H9 (cell line): ENCODE results near the gene GGTLC2. TPM values are rescaled to one million over a fixed set of nuclear protein-coding genes. Genes with fewer than 3 reads are reported as not detected.

Experiments used
- DNase-seq: peaks from one replicate; pipeline ENCODE4 v3.0.0-alpha.2; 2017
- H2AFZ ChIP-seq: one replicate; pipeline ENCODE4 v1.6.1; 2013; ENCODE audit warnings: mild to moderate bottlenecking, low read length, control low read depth, moderate library complexity
- H2AK5ac ChIP-seq: 2 replicates; pipeline ENCODE4 v1.6.1; 2013; ENCODE audit warnings: low read length, control low read depth, mixed read lengths; ENCODE audit not compliant: insufficient read length
- H2BK120ac ChIP-seq: one replicate; pipeline ENCODE4 v1.6.1; 2013; ENCODE audit warnings: low read depth, mild to moderate bottlenecking, low read length, control low read depth, inconsistent platforms; ENCODE audit not compliant: poor library complexity, severe bottlenecking
- H2BK12ac ChIP-seq: 2 replicates; pipeline ENCODE4 v1.6.1; 2013; ENCODE audit warnings: low read length, control low read depth, mixed read lengths, low read depth; ENCODE audit not compliant: insufficient read length
- H2BK15ac ChIP-seq: 2 replicates; pipeline ENCODE4 v1.6.1; 2013; ENCODE audit warnings: low read depth, low read length, control low read depth
- H2BK20ac ChIP-seq: one replicate; pipeline ENCODE4 v1.6.1; 2013; ENCODE audit warnings: low read depth, mild to moderate bottlenecking, low read length, control low read depth, inconsistent platforms; ENCODE audit not compliant: poor library complexity, severe bottlenecking
- H2BK5ac ChIP-seq: 2 replicates; pipeline ENCODE4 v1.6.1; 2013; ENCODE audit warnings: low read length, control low read depth, mixed read lengths; ENCODE audit not compliant: insufficient read length
- H3K14ac ChIP-seq: 2 replicates; pipeline ENCODE4 v1.6.1; 2013; ENCODE audit warnings: low read length, control low read depth; ENCODE audit not compliant: insufficient read depth
- H3K18ac ChIP-seq: 2 replicates; pipeline ENCODE4 v1.6.1; 2013; ENCODE audit warnings: low read depth, mild to moderate bottlenecking, mixed read lengths, low read length, control low read depth; ENCODE audit not compliant: insufficient read length
- H3K23ac ChIP-seq: 2 replicates; pipeline ENCODE4 v1.6.1; 2013; ENCODE audit warnings: low read length, control low read depth, mixed read lengths, low read depth; ENCODE audit not compliant: insufficient read length
- H3K23me2 ChIP-seq: 2 replicates; pipeline ENCODE4 v1.6.1; 2013; ENCODE audit warnings: low read depth, mild to moderate bottlenecking, mixed read lengths, low read length, control low read depth; ENCODE audit not compliant: insufficient read length, poor library complexity, severe bottlenecking
- H3K27ac ChIP-seq: 2 replicates; pipeline ENCODE4 v1.5.1; 2013; ENCODE audit warnings: low read length, control low read depth, mixed read lengths, low read depth; ENCODE audit not compliant: insufficient read length
- H3K27me3 ChIP-seq: 2 replicates; pipeline ENCODE4 v1.6.1; 2013; ENCODE audit warnings: low read length, control low read depth, inconsistent platforms; ENCODE audit not compliant: insufficient read depth
- H3K4ac ChIP-seq: 2 replicates; pipeline ENCODE4 v1.6.1; 2013; ENCODE audit warnings: low read depth, mild to moderate bottlenecking, control low read depth, inconsistent platforms, low read length, moderate library complexity
- H3K4me1 ChIP-seq: 2 replicates; pipeline ENCODE4 v1.6.1; 2013; ENCODE audit warnings: low read length, control low read depth, inconsistent platforms; ENCODE audit not compliant: insufficient read depth
- H3K4me2 ChIP-seq: 2 replicates; pipeline ENCODE4 v1.6.1; 2013; ENCODE audit warnings: low read length, control low read depth, mixed read lengths; ENCODE audit not compliant: insufficient read length, insufficient read depth
- H3K56ac ChIP-seq: 2 replicates; pipeline ENCODE4 v1.6.1; 2013; ENCODE audit warnings: low read depth, mild to moderate bottlenecking, mixed read lengths, low read length, control low read depth; ENCODE audit not compliant: insufficient read length
- H3K79me1 ChIP-seq: 2 replicates; pipeline ENCODE4 v1.6.1; 2013; ENCODE audit warnings: low read depth, mild to moderate bottlenecking, moderate library complexity, low read length, control low read depth, inconsistent platforms; ENCODE audit not compliant: insufficient read depth, poor library complexity, severe bottlenecking
- H3K79me2 ChIP-seq: 2 replicates; pipeline ENCODE4 v1.6.1; 2013; ENCODE audit warnings: low read length, control low read depth, inconsistent platforms; ENCODE audit not compliant: insufficient read depth
- H3K9ac ChIP-seq: 2 replicates; pipeline ENCODE4 v1.6.1; 2013; ENCODE audit warnings: low read length, control low read depth, mixed read lengths; ENCODE audit not compliant: insufficient read length; ENCODE audit errors: extremely low read depth
- H3K9me3 ChIP-seq: one replicate; pipeline ENCODE4 v1.6.1; 2013; ENCODE audit warnings: low read depth, low read length, inconsistent platforms; ENCODE audit not compliant: control insufficient read depth
- H3T11ph ChIP-seq: one replicate; pipeline ENCODE4 v1.6.1; 2013; ENCODE audit warnings: mild to moderate bottlenecking, low read length, control low read depth, inconsistent platforms
- H4K20me1 ChIP-seq: one replicate; pipeline ENCODE4 v1.6.1; 2013; ENCODE audit not compliant: control insufficient read depth, insufficient read length, insufficient read depth
- H4K5ac ChIP-seq: 2 replicates; pipeline ENCODE4 v1.6.1; 2013; ENCODE audit warnings: low read depth, mild to moderate bottlenecking, mixed read lengths, low read length, control low read depth; ENCODE audit not compliant: insufficient read length
- H4K8ac ChIP-seq: replicated peaks from 2 replicates; pipeline ENCODE4 v1.6.1; 2013; ENCODE audit warnings: low read length, control low read depth, mixed read lengths, low read depth; ENCODE audit not compliant: insufficient read length
- H4K91ac ChIP-seq: 2 replicates; pipeline ENCODE4 v1.6.1; 2013; ENCODE audit warnings: low read depth, mild to moderate bottlenecking, moderate library complexity, mixed read lengths, low read length, control low read depth; ENCODE audit not compliant: insufficient read length
- H3K27ac Mint-ChIP-seq, 3 experiments: 2 replicates in 2 of 3; 3 replicates in 1 of 3; pipeline ENCODE4 v1.8.0; 2020 to 2021; ENCODE audit warnings: mixed read lengths in 3 of 3, mild to moderate bottlenecking in 1 of 3, moderate library complexity in 1 of 3
- H3K27me3 Mint-ChIP-seq: 2 replicates; pipeline ENCODE4 v1.8.0; 2021; ENCODE audit warnings: low read depth, mild to moderate bottlenecking, moderate library complexity, mixed read lengths
- H3K36me3 Mint-ChIP-seq, 3 experiments: 2 replicates in 2 of 3; 3 replicates in 1 of 3; pipeline ENCODE4 v1.8.0; 2020 to 2021; ENCODE audit warnings: low read depth in 3 of 3, mixed read lengths in 3 of 3; ENCODE audit not compliant: insufficient read depth in 1 of 3
- H3K4me1 Mint-ChIP-seq, 2 experiments: 2 replicates each; pipeline ENCODE4 v1.8.0; 2020; ENCODE audit warnings: mixed read lengths in 2 of 2
- H3K4me3 Mint-ChIP-seq, 2 experiments: 2 replicates in 1 of 2; 3 replicates in 1 of 2; pipeline ENCODE4 v1.8.0; 2020 to 2021; ENCODE audit warnings: mild to moderate bottlenecking in 2 of 2, mixed read lengths in 2 of 2, moderate library complexity in 1 of 2
- H3K9me3 Mint-ChIP-seq, 2 experiments: 2 replicates in 1 of 2; 3 replicates in 1 of 2; pipeline ENCODE4 v1.8.0; 2020; ENCODE audit warnings: mild to moderate bottlenecking in 2 of 2, mixed read lengths in 2 of 2, moderate library complexity in 1 of 2
- WGBS: extraction: QIAGEN DNeasy Blood & Tissue Kit; methylation state at CpG from one replicate; pipeline ENCODE4 v1.1.7; 2013; ENCODE audit warnings: missing lambda C conversion rate, low lambda C conversion rate, mixed read lengths; ENCODE audit not compliant: insufficient read length; ENCODE audit errors: extremely low coverage; 5-methylcytosine and 5-hydroxymethylcytosine counted together
- total RNA-seq: library from RNA; stranded (reverse); gene quantifications from 2 replicates; pipeline ENCODE4 v1.2.1, GENCODE V29; 2021
- TF ChIP-seq, protein P1 (sequence below): fragments of 200-600 bp; sonication (generic); conservative IDR thresholded peaks from 3 replicates; pipeline ENCODE4 v1.8.0; 2021; ENCODE audit warnings: antibody characterized with exemption, mild to moderate bottlenecking

Gene GGTLC2
- total RNA-seq, 1 experiment from 2014 or later = not detected

DNA sequence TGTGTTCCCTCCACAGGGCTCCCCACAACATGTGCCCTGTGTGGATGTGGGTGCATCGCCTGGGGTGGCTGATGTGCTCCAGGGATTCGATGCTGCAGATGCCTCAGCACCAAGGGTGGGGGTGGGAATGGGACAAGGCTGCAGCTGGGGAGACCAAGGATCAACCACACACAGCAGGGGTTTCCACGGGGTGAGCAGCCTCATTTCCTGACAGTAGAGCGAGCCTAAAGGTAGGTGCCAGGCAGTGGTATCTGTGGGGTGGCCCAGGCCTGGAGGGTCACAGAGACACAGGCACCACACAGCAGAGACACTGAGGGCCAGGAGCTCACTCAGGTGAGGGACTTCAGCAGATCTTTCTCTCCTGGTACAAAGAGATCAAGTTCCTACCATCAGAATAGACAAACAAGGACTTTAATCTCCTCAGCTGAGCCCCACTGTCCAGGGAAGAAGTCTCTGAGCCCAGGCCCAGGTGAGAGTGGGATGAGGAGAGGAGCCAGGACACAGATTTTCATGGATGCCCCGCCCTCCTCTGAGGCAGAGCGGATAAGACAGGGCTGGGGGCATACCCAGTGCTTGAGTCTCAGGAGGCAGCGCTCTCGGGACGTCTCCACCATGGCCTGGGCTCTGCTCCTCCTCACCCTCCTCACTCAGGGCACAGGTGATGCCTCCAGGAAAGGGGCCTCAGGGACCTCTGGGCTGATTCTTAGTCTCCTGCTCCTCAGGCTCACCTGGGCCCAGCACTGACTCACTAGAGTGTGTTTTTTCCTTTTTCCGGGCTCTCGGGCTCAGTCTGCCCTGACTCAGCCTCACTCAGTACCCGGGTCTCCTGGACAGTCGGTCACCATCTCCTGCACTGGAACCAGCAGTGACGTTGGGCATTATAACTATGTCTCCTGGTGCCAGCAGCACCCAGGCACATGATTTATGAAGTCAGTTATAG, 19.7 kb downstream of the GGTLC2 start:
- no peak overlapping the region for H4K5ac ChIP-seq
- Mint-ChIP-seq H3K4me3 (no peak overlapping the region), H3K27ac (peak overlapping the region in 1 of 3 experiments; percentile 94; a peak in 1 of 7 replicates), H3K36me3 (no peaks in the 10 kb centered on the region), H3K27me3 (peaks cover 100% of the 10 kb centered on the region), H3K9me3 (no peaks in the 10 kb centered on the region), H3K4me1 (peaks cover 4 to 14% of the 10 kb centered on the region in 2 experiments; a peak in 3 of 4 replicates)
- no peak overlapping the region for H2BK120ac ChIP-seq
- H3K18ac ChIP-seq = no peak overlapping the region
- H3K9ac ChIP-seq = no peak overlapping the region
- H2BK5ac ChIP-seq = no peak overlapping the region
- no peak overlapping the region for H2AK5ac ChIP-seq
- no peak overlapping the region for H3T11ph ChIP-seq
- H3K4ac ChIP-seq = no peak overlapping the region
- no CpG with 5 or more reads among the region's 14 CpGs for WGBS
- H3K79me1 ChIP-seq = no peaks in the 10 kb centered on the region
- no peaks in the 10 kb centered on the region for H4K20me1 ChIP-seq
- H3K79me2 ChIP-seq = no peaks in the 10 kb centered on the region
- H4K8ac ChIP-seq = no peak overlapping the region
- H3K23ac ChIP-seq = no peak overlapping the region
- no peak overlapping the region for H3K56ac ChIP-seq
- TF ChIP-seq, protein P1, sequence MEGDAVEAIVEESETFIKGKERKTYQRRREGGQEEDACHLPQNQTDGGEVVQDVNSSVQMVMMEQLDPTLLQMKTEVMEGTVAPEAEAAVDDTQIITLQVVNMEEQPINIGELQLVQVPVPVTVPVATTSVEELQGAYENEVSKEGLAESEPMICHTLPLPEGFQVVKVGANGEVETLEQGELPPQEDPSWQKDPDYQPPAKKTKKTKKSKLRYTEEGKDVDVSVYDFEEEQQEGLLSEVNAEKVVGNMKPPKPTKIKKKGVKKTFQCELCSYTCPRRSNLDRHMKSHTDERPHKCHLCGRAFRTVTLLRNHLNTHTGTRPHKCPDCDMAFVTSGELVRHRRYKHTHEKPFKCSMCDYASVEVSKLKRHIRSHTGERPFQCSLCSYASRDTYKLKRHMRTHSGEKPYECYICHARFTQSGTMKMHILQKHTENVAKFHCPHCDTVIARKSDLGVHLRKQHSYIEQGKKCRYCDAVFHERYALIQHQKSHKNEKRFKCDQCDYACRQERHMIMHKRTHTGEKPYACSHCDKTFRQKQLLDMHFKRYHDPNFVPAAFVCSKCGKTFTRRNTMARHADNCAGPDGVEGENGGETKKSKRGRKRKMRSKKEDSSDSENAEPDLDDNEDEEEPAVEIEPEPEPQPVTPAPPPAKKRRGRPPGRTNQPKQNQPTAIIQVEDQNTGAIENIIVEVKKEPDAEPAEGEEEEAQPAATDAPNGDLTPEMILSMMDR = no peak
- no peak for DNase-seq
- H3K4me1 ChIP-seq = no peaks in the 10 kb centered on the region
- H3K9me3 ChIP-seq = no peaks in the 10 kb centered on the region
- H2BK20ac ChIP-seq = no peak overlapping the region
- H3K14ac ChIP-seq = no peak overlapping the region
- H3K27me3 ChIP-seq = peaks cover 24% of the 10 kb centered on the region
- no peak overlapping the region for H4K91ac ChIP-seq
- H3K23me2 ChIP-seq = no peaks in the 10 kb centered on the region
- H3K4me2 ChIP-seq = no peak overlapping the region
- no peak overlapping the region for H2AFZ ChIP-seq
- no peak overlapping the region for H3K27ac ChIP-seq
- no peak overlapping the region for H2BK12ac ChIP-seq
- H2BK15ac ChIP-seq = no peak overlapping the region
